ENCODE measurements around the gene BTAF1. TPM values are rescaled to one million over a fixed set of nuclear protein-coding genes. Genes with fewer than 3 reads are reported as not detected.

The BTAF1 gene
- total RNA-seq, 1 experiment from 2014 or later: 33.8 TPM

DNA sequence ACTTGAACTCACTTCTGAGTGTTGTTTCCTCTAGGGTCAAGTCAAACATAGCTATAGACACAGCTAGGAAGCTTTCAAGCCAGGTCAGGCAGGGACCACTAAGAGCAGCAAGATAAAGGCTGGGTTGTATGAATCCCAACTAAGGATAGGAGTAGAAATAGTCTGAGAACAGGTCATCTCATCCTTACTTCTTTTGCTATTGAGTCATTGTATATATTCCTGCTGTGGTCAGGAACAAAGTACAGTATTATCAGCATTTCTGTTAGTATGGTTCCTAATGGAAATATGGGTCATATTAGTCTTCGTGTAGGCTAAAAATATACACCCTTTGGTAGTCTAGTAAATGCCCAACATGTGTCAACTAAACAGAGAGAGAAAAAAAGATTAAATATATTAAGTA, 145.3 kb downstream of the BTAF1 start:
- Histone ChIP-seq H3K4me3 (ENCODE audit: low read depth in 2 of 2, low read length in 2 of 2) (no peak overlapping the region), H3K9me3 (ENCODE audit: control insufficient read depth, insufficient read depth, low read depth, low read length) (no peaks in the 10 kb centered on the region), H3K4me1 (ENCODE audit: control insufficient read depth, insufficient read depth, low read length) (no peaks in the 10 kb centered on the region), H3K27me3 (ENCODE audit: control insufficient read depth, insufficient read depth, low read length) (no peaks in the 10 kb centered on the region), H3K27ac (ENCODE audit: low read length) (no peak overlapping the region), H3K36me3 (ENCODE audit: control insufficient read depth, insufficient read depth, low read length) (no peaks in the 10 kb centered on the region)
- intact Hi-C loops (cut with micrococcal nuclease; ENCODE audit: unreplicated experiment): no loop called here
- ATAC-seq: no peak
- POLR2A ChIA-PET: no interaction called here
- no TSS peak for BruUV-seq (replicated peaks)
- DNase-seq (ENCODE audit: low read depth, low spot score): no peak
- TF ChIP-seq, protein P1, sequence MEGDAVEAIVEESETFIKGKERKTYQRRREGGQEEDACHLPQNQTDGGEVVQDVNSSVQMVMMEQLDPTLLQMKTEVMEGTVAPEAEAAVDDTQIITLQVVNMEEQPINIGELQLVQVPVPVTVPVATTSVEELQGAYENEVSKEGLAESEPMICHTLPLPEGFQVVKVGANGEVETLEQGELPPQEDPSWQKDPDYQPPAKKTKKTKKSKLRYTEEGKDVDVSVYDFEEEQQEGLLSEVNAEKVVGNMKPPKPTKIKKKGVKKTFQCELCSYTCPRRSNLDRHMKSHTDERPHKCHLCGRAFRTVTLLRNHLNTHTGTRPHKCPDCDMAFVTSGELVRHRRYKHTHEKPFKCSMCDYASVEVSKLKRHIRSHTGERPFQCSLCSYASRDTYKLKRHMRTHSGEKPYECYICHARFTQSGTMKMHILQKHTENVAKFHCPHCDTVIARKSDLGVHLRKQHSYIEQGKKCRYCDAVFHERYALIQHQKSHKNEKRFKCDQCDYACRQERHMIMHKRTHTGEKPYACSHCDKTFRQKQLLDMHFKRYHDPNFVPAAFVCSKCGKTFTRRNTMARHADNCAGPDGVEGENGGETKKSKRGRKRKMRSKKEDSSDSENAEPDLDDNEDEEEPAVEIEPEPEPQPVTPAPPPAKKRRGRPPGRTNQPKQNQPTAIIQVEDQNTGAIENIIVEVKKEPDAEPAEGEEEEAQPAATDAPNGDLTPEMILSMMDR (IDR thresholded peaks at IDR 0.05): no peak
- TF ChIP-seq POLR2AphosphoS5 (IDR thresholded peaks at IDR 0.05; ENCODE audit: low read depth, low read length) (no peak), TCF7L2 (IDR thresholded peaks at IDR 0.05; ENCODE audit: low read depth, low read length) (no peak), SIN3A (IDR thresholded peaks at IDR 0.05; ENCODE audit: borderline replicate concordance, insufficient read depth, low read depth, low read length) (no peak)
- TF ChIP-seq, protein P2, sequence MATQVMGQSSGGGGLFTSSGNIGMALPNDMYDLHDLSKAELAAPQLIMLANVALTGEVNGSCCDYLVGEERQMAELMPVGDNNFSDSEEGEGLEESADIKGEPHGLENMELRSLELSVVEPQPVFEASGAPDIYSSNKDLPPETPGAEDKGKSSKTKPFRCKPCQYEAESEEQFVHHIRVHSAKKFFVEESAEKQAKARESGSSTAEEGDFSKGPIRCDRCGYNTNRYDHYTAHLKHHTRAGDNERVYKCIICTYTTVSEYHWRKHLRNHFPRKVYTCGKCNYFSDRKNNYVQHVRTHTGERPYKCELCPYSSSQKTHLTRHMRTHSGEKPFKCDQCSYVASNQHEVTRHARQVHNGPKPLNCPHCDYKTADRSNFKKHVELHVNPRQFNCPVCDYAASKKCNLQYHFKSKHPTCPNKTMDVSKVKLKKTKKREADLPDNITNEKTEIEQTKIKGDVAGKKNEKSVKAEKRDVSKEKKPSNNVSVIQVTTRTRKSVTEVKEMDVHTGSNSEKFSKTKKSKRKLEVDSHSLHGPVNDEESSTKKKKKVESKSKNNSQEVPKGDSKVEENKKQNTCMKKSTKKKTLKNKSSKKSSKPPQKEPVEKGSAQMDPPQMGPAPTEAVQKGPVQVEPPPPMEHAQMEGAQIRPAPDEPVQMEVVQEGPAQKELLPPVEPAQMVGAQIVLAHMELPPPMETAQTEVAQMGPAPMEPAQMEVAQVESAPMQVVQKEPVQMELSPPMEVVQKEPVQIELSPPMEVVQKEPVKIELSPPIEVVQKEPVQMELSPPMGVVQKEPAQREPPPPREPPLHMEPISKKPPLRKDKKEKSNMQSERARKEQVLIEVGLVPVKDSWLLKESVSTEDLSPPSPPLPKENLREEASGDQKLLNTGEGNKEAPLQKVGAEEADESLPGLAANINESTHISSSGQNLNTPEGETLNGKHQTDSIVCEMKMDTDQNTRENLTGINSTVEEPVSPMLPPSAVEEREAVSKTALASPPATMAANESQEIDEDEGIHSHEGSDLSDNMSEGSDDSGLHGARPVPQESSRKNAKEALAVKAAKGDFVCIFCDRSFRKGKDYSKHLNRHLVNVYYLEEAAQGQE (IDR thresholded peaks at IDR 0.05; ENCODE audit: insufficient read depth in 1 of 2, low read depth in 2 of 2, low read length in 1 of 2): no peak
- in situ Hi-C loops (cut with HindIII; ENCODE audit: low pct_unique_long_range_greater_than_20kb, low sequenced_read_pairs): no loop called here
- CTCF ChIA-PET: no interaction called here

DNA sequence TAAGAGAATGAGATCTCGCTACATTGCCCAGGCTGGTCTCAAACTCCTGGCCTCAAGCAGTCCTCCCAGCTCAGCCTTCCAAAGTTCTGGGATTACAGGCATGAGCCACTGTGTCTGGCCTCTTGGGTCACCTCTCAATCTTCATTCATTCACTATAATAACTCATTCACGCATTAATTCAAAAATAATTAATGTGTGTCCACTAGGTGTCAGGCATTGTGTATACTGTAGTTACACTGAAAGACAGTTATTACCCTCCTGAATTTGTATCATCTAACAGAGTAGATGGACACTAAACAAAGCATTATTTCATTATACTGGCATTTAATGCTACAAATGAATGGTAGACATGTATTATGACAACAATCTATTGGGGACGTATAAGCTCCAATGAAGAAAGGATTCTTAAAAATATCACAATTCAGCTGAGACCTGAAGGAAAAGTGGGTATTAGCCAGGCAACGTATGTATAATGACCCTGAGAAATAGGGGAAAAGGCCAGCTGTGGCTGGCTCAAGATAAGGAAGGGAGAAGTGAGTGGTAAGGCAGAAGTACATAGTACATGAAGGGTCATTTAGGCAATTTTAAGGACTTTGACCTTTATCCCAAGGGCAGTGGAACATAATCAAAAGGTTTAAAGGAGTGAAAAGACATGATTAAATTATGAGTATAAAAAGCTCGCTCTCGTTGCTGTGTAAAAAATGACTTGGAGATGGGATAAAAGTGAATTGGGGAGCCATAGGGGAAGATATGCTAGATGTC, 150.7 kb downstream of the BTAF1 start:
- H3K27ac ChIP-seq (ENCODE audit: low read length): no peak overlapping the region
- in situ Hi-C loops (cut with HindIII; ENCODE audit: low pct_unique_long_range_greater_than_20kb, low sequenced_read_pairs): no loop called here
- POLR2A ChIA-PET: no interaction called here
- H3K4me3 ChIP-seq (ENCODE audit: low read depth in 2 of 2, low read length in 2 of 2): no peak overlapping the region
- no peaks in the 10 kb centered on the region for H3K9me3 ChIP-seq (ENCODE audit: control insufficient read depth, insufficient read depth, low read depth, low read length)
- intact Hi-C loops (cut with micrococcal nuclease; ENCODE audit: unreplicated experiment): no loop called here
- CTCF ChIA-PET: interaction anchor here (0.5 to 0.6 kb wide), 3 partner anchors 112 to 367 kb away, joined by 3 to 4 read pairs (median 3); no protein-coding TSS in a partner anchor
- peak; percentile 68; the same call in 1 of the 2 replicates for ATAC-seq
- no peak for TF ChIP-seq SIN3A (IDR thresholded peaks at IDR 0.05; ENCODE audit: borderline replicate concordance, insufficient read depth, low read depth, low read length)
- TF ChIP-seq, protein P1 (IDR thresholded peaks at IDR 0.05): peak; percentile 64
- no TSS peak for BruUV-seq (replicated peaks)
- no peak for DNase-seq (ENCODE audit: low read depth, low spot score)
- H3K36me3 ChIP-seq (ENCODE audit: control insufficient read depth, insufficient read depth, low read length): no peaks in the 10 kb centered on the region
- no peaks in the 10 kb centered on the region for H3K27me3 ChIP-seq (ENCODE audit: control insufficient read depth, insufficient read depth, low read length)
- H3K4me1 ChIP-seq (ENCODE audit: control insufficient read depth, insufficient read depth, low read length): no peaks in the 10 kb centered on the region

All from Panc1 (cell line).